ENCODE data around the gene CD81. TPM values are rescaled to one million over a fixed set of nuclear protein-coding genes. Genes with fewer than 3 reads are reported as not detected.

CD81 gene
- polyA plus RNA-seq, 4 donors, result 503 to 712 (median 602) TPM

GRCh38 chr11:2388431-2389376 is 11.6 kb downstream of the CD81 start:
- DNase-seq (ENCODE audit: low read depth in 4 of 4, low spot score in 2 of 4), result no peak

- DNase-seq (ENCODE audit: low read depth in 4 of 4, low spot score in 2 of 4), result no peak
These were observed 12.4 kb downstream of the CD81 start for GRCh38 chr11:2389377-2390026.

GRCh38 chr11:2390091-2390724 is 13.1 kb downstream of the CD81 start:
- no peak for DNase-seq (ENCODE audit: low read depth in 4 of 4, low spot score in 2 of 4)

GRCh38 chr11:2390725-2391151 is 13.6 kb downstream of the CD81 start:
- no peak for DNase-seq (ENCODE audit: low read depth in 4 of 4, low spot score in 2 of 4)

GRCh38 chr11:2391181-2391975 is 14.3 kb downstream of the CD81 start:
- no peak for DNase-seq (ENCODE audit: low read depth in 4 of 4, low spot score in 2 of 4)

- DNase-seq (ENCODE audit: low read depth in 4 of 4, low spot score in 2 of 4), result no peak
These were observed 15.3 kb downstream of the CD81 start for GRCh38 chr11:2392241-2392959.

GRCh38 chr11:2393111-2393868 is 16.2 kb downstream of the CD81 start:
- DNase-seq (ENCODE audit: low read depth in 4 of 4, low spot score in 2 of 4), result no peak

- no peak for DNase-seq (ENCODE audit: low read depth in 4 of 4, low spot score in 2 of 4)
These were observed 17.1 kb downstream of the CD81 start for GRCh38 chr11:2393941-2394817.

- DNase-seq (ENCODE audit: low read depth in 4 of 4, low spot score in 2 of 4), result no peak
These were observed 17.7 kb downstream of the CD81 start for GRCh38 chr11:2394818-2395105.

GRCh38 chr11:2395211-2395730 is 18.2 kb downstream of the CD81 start:
- no peak for DNase-seq (ENCODE audit: low read depth in 4 of 4, low spot score in 2 of 4)

- no peak for DNase-seq (ENCODE audit: low read depth in 4 of 4, low spot score in 2 of 4)
These were observed 18.7 kb downstream of the CD81 start for GRCh38 chr11:2395856-2396255.

- DNase-seq (ENCODE audit: low read depth in 4 of 4, low spot score in 2 of 4), result no peak
These were observed 19.4 kb downstream of the CD81 start for GRCh38 chr11:2396471-2396870.

- DNase-seq (ENCODE audit: low read depth in 4 of 4, low spot score in 2 of 4), result no peak
These were observed 19.9 kb downstream of the CD81 start for GRCh38 chr11:2397005-2397404.

GRCh38 chr11:2398664-2399355 is 21.7 kb downstream of the CD81 start:
- DNase-seq (ENCODE audit: low read depth in 4 of 4, low spot score in 2 of 4), result no peak

GRCh38 chr11:2399488-2400068 is 22.5 kb downstream of the CD81 start:
- no peak for DNase-seq (ENCODE audit: low read depth in 4 of 4, low spot score in 2 of 4)

- peak; percentile 99 to 100 (median 100) for DNase-seq (ENCODE audit: low read depth in 4 of 4, low spot score in 2 of 4)
These were observed 23.1 kb downstream of the CD81 start, which contains the start of gene TSSC4 for GRCh38 chr11:2400069-2400761. TSSC4 (plus strand) TSS chr11:2400750; CDS start chr11:2402634, 1,884 bp downstream.

Data from left renal cortex interstitium (tissue), 4 donors.